Hematopoietic multipotent progenitor cell treated with erythropoietin and hydrocortisone succinate and interleukin-3 and kit ligand, for 4 days (in vitro differentiated cells): ENCODE data around the gene LGALSL.
"Not testable (repeated sequence)": the region's sequence is repeated elsewhere in the genome, so short reads cannot be mapped to it uniquely, and the experiment has no call there.

Source experiments
- DNase-seq: peaks from one replicate; pipeline ENCODE4 v3.0.0-alpha.2; 2015

The LGALSL gene

DNA sequence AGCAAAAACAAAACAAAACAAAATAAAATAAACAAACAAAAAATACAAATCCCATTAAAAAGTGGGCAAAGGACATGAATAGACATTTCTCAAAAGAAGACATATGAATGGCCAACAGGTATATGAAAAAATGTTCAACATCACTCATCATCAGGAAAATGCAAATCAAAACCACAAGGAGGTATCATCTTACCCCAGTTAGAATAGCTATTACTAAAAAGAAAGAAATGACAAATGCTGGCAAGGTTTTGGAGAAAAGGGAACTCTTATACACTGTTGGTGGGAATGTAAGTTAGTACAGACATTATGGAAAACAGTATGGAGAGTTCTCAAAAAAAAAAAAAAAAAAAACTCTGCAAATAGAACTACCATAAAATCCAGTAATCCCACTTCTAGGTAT is 8.0 kb upstream of the LGALSL start:
- not testable (repeated sequence) for DNase-seq

DNA sequence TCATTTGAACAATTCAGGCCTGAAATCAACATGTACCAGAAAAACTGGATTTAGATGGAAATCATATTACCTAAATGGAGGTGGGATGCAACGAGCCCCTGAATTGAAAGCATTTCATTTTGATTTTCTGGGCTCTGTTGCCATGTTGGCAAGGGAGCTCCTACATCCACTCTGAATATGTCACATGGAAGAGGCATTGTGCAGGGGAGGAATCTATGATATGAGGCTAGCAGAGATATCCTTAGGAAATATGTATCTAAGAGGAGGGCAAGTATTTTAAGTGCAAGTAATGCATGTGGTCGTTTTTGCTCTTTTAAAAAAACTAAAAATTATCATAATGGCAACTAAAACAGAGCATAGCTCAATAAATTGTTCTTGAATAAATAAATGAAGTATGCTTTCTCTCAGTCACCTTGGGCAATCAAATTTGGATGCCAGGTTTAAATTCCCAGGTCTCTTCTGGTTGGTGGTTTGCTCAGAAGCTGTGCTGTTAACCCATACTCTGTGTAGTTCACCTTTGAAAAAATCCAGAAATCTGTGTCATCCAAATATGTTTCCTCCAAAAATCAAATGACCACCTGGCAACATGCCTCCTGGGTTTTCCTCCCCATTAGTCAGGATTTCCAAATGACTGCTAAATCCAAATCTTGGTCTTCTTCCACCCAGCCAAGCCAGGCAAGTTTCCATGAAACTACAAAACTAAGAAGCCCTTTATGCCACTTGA is 6.5 kb upstream of the LGALSL start:
- no peak for DNase-seq

DNA sequence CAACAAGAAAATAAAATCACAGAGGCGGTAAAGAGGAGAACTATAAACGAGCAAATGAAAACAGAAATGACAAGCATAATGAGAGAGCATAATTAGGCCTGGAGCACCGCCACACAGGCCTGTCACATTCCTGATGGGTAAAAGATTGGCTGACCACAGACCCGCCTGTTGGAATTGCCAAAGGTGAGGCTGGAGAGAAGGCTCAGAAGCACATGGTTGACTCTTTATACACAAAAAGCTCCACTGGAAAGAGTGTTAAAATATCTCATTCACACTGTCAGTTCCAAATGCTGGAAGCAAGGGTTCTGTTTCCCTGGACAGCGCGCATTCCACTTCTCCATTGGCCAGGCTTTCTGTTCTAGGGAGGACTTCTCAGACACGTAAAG is 5.9 kb upstream of the LGALSL start:
- no peak for DNase-seq

DNA sequence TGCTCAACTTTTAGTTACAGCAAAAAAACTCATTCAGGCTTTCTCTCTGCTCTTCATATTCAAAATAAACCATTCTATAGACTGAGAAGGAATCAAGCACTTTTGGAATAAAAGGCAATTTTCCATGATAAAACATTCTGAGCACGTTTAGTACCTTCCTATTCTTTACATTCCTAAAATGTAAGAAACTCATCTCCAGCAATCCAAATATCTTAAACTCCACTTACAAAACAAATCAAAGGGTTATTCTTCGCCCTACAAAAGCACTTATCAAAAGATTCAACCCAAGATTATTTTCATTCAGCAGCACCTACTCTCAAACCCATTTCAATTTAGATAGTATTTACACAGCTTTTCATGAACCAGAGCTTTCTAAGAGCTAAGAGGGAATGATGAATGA is 2.9 kb upstream of the LGALSL start:
- no peak for DNase-seq

DNA sequence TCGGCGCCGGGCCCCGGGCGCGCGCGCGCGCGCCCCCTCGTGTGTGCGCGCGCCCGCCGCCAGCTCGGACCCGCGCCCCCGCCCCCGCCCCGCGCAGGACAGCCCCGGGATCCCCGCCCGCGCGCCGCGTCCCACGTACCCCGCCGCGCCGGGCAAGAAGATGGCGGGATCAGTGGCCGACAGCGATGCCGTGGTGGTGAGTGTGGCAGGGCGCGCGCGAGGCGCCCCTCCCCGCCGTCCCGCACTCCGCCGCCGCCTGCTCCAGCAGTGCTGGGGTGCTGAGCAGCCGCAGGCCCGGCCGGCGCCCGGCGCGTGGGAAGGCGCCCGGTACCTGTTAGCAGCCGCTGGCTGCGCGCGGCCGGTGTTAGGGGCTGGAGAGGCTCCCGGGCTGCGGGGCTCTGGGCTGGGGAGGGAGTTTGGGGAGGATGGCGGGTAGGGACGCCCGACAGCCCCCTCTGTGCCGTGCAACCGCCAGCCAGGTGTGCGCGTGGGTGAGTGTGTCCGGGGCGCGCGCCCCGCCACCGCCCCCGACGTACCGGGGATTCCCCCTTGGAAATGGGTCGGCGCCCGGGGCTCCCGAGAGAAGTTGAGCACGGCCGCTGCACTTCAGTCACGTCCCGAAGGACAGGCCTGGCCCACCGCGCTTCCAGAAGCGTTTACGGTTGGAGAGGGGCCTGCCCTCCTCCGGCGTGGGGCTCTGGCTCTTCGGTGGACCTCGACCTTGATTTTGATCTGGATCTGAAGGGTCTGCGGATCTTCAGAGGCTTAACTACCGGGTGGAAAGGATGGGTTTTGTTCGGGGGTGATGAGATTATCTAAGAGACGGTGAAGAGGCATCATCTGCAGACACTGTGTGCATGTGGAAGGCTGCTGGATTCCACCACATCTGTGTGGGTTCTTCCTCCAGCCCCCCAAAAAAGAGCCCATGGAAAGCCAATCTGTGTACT is 697 bp downstream of the LGALSL start:
- DNase-seq: peak; percentile 65

DNA sequence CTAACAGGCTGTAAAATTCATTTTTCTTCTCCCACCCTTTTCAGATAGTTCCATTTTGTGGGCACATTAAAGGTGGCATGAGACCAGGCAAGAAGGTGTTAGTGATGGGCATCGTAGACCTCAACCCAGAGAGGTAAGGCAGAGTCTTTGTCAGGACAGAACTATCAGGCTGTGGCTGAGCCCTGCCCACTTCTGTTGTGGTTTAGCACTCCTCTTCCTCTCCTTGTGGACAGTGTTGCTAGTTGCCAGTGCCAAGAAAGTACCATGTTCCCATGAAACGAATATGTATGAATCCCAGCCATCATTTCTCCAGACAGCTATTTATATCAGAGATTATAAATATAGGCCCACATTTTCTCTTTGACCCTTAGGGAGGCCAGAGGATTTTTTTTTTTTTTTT is 1.6 kb downstream of the LGALSL start:
- DNase-seq: peak; percentile 61

DNA sequence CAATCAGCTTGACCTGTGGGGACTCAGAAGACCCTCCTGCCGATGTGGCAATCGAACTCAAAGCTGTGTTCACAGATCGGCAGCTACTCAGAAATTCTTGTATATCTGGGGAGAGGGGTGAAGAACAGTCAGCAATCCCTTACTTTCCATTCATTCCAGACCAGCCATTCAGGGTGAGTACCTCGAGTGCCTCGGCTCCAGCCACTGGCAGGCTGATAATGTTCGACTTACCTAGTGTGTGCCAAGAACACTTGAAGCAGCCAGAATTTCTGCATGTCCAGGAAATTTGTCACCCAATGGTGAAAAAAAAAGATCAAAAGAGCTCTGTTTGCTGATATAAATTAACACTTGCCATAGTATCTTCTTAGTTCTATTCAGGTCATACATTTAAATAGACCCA is 2.3 kb downstream of the LGALSL start:
- no peak for DNase-seq

DNA sequence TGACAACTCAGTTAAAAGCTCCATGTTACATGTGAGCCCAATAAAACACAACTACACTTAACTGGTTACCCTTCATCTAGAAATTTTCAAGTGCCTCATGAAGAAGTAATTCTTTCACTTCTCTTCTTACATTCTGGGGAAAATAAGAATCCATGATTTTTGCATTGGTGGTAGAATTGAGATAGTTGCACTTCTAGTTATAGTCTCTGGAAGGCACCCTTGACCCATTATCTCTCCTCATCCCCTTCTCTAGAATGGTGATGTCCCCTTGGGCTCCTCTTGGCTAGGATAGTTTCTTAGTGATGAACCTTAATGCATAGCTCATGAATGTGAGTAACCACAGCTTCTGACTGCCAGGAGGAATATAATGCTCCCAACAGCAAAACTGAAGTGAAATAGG is 3.6 kb downstream of the LGALSL start:
- peak; percentile 63 for DNase-seq

DNA sequence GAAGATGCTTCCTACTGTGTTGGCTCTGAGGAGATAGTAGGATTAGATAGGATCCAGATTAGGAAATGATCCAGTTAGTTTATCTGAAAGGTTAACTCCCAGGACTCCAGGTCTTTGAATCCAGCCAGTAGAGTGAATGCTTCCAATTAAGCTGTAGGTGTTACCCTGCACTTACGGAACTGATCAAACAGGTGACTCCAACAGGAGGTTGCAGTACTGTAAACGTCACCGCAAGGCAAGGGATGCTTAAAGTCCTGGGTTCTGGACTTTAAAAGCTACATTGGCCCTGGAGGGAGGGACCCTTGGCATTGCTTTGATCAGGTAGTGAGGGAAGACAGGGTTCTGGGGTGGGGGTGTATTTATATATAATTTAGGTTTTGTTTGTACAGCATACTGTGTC is 5.6 kb downstream of the LGALSL start:
- no peak for DNase-seq

DNA sequence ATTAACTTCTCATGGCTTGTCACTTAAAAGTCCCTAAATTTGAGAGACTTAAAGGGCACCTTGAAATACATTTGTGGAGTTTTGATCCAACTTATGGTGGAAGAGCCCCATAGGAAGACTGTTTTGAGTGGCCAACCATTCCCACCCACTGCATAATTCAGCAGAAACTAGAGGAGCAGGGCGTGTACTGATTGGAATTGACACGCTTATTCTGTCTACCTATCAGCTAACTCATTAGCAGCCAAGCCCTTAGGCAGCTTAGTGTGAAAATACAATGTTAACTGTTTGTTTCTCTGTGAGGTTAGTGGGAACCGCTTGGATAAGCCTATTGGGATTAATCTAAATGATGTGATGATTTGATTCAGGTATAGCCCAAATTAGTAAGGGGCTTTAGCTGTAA is 6.4 kb downstream of the LGALSL start:
- no peak for DNase-seq

DNA sequence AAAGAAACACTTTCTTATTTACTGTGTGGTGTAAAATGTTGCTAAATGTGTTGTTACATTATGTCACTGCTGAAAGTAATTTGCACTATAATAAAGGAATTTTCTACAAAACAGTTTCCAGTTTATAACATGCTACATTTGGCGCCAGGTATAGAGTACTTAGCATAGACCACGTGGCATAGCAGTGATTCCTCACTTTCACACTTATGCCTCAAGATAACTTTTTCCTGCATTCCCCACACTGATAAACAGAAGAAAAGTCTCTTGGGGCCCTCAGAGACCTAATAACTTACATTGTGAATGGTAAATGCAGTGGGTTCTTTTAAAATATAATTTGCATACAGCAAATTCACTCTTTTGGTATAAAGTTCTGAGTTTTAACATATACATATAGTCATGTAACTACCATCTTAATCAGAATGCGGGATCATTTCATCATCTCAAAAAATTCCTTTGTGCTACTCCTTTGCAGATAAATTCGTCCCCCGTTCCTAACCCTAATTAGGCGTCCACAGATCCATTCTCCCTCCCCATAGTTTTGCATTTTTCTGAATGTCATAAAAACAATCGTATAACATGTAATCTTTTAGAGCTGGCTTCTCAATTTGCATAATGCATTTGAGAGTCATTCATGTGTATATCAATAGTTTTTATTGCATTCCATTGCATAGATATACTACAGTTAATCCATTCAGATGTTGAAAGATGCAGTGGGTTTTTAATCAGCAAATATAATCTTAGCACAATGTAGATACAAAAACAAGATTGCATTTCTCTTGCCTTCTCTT is 7.5 kb downstream of the LGALSL start:
- DNase-seq: peak; percentile 40

DNA sequence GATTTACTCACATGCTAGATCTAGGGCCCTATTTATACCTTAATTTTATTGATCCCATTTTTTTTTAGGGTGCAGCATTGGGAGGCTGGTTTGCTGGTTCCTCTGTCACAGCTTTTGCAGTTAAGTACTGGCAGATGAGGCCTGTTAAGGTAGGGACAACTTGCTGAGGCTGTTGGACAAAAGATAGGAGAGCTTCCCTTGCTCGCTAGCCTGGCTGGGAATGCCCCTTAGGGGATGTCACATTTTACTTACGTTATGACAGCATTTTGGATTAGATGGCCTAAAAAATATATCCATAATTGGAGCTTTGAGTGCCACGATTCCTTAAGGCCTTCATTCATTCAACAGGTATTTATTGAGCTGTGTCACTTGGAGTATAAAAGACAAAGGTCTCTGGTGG is 8.2 kb downstream of the LGALSL start:
- no peak for DNase-seq

DNA sequence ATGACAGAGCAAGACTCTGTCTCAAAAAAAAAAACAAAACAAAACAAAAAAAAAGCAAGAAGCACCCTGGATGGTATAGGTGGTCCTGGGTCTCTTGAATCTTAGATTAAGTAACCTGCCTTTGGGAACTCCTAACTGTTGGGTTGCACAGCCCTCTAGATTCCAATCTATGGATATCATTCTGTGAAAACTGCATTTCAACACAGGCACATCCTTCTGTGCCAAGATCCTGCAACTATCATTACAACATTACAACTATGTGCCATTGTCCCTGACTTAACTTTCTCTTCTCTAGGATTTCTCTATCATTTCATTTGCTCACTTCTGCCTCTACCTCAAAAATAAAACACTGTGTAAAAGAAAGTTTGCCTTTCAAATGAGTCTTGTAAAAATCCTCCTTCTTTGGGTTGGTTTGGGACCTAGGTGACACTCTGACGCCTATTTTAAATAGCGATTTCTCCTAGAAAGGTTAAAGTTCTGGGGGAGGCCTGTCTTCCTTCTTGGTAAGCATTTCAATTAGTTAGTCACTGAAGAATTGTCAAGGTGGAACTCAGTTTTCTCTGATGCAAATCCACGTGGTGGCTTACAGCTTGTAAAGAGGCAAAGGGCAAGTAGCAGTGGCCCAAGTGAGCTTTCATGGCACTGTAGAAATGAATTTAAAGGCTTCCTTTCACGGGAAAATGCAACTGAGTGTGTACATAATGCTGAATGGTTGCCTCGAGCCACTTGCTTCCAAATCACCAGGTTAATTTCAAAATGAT is 9.2 kb downstream of the LGALSL start:
- DNase-seq: no peak

DNA sequence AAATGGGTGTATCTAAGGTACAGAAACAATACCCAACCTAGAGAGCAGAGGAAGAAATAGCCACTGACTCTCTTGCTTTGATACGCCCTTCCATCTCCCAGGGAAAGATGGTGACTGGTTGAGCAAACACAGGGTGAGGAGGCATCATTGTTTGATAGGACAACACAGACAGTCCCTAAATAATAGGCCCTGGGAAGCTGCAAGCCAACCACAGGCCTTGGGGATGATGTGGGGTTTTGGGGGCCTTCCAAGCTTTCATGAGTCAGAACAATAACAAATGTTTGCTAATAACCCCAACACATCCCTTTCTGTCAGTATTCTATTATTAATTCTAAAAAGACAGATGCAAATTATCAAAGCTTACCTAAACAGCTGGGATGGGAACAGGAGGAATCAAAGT is 9.8 kb downstream of the LGALSL start:
- no peak for DNase-seq

DNA sequence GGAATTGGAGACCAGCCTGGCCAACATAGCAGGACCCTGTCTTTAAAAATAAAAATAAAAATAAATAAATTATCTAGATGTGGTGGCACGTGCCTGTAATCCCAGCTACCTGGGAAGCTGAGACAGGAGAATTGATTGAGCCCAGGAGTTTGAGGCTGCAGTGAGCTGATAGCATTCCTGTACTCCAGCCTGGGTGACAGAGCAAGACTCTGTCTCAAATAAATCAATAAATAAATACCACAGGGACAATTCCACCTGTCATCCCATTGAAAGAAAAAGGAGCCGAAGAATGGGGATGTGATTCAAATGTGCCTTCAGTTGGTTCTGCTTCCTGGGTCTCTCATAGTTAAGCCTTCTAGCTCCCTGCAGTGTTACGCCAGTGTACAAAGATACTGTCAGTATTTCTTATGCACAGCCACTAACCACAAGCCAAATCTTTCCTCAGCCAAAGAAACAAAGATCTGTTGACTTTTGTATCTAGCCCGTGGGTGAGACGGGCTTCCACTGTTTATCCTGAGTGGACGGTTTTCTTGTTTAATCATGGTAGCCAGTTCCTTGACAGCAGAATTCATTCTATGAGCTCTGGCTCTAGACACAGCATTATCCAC is 12.6 kb downstream of the LGALSL start:
- peak; percentile 63 for DNase-seq

DNA sequence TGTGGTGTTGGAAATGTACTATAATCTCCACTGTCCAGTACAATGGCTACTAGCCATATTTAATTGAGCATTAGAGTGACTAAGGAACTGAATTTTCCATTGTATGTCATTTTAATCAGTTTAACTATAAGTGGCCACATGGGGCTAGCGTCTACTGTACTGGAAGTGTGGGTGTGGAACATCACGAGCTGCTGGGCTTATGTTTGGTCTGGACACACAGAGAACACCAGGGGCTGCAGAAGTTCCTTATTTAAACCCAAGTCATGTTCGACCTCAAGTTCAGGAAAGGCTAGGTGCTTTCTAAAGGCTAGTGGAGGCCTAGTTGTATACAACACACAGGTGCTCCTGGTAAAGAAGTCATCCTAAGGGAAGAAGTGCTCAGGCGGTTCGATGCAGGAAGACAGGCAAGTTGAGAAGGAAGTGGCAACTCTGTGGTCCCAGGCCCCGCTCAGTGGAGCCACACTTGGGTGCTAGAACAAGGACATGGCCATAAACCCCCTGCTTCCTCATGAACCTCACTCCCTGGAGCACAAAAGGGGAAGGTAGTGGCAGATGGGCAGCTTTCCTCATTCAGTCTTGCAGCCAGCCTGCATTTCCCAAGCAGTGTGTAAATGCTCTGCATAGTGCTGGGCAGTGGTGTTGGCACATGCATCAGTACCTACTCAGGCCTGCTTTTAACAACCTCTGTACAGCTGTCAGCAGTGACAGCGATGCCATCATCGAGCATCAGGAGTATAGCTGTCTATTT is 13.3 kb downstream of the LGALSL start:
- peak; percentile 66 for DNase-seq

DNA sequence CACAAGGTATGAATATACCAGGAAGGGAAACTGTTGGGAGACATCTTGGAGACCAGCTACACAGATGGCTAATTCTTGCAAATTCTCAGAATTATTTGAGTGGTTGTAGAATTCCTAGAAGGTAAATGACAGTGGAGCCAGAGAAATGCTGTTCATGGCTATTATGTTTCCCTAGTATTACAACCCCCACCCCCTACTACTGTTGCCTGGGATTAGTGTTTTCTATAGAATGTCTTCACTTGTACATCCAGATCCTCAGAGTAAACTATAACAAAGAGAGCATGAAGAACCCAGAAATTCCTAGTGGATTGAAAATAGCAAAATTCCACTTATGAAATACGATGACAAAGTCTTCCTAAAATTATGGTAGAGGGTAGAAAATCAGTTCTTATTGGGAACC is 15.3 kb downstream of the LGALSL start:
- DNase-seq: no peak

DNA sequence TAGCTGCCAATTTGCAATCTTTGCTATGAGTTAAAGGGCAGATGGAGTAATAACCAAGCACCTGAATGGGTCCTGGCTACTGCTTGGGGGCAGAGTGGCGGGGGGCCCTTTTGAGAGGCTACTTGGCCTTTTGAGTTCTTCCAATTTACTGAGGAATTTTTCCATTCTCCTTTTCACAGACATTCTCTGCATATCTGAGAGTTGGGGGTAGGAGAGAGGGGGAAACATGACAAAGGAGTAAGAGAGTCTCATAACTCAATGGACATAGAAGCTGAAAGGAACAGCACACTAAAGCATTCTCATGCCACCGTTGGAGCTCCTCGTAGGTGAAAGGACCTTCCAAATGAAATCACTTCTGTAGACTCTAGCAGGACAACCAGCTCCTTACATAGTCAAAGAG is 16.1 kb downstream of the LGALSL start:
- no peak for DNase-seq

DNA sequence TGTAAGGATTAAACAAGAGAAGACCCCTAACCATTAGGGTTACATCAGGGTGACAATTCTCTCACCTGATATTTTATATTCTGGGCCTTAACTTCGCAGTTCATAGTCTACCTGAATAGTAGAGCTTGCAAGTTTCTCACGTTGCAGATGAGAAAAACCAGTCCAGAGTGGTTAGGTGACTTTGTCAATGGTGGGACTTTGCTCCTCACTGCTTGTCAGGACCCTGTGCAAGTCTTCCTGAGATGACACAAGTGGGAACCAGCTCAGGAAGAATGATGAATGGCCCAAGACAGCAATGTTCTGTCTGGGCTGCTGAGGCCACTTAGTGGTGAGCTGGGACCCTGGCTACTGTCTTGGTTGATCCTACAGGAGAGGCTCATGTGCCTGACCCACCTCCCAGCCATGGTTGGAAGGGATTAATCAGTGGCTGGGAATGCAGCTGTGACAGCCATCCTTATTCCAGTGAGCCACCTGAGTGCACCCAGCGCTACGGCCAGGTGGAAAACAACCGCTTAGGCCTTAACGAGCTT is 16.9 kb downstream of the LGALSL start:
- no peak for DNase-seq

DNA sequence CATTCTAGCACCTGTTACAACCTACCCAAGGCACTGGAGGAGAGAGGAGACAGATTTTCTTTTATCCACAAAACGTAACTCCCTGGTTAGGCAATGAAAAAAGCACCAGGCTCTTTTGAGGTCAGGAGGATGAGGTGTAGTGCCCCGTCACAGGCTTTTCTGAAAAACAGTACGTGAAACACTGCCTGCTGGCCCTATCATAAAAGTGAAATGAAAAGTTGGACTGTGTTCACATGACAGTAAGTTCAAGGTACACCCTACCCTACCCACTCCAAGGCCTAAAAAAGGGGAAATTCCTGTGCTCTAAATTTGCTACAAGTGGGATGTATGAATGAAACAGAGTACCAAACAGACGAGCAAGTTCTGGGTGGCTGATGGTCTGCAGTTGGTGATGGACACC is 17.6 kb downstream of the LGALSL start:
- no peak for DNase-seq

DNA sequence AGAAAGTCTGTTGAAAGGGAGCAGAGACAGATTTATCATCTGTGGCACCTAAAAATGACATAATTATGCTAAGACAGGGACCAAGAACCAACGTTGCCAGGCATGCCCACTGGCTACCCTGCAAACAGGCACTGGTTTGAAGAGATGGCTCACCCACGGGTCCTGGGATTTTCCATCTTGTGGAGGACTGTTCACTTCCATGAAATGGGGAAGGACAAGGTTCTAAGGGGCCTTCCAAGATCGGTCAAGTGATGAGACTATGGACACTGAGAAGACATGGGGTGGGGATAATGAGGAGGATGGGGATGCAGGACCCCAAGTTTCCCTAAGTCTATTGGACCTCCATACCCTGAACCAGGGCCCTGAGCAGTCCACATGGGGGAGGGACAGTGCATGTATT is 18.9 kb downstream of the LGALSL start:
- DNase-seq: no peak
